ENCODE measurements around the gene OTOS.

The OTOS gene

GRCh38 chr2:240149943-240150784, 9.7 kb upstream of the OTOS start:
- DNase-seq: no peak

- DNase-seq: no peak
Measured at GRCh38 chr2:240147911-240148587, 7.6 kb upstream of the OTOS start.

- DNase-seq: no peak
Measured at GRCh38 chr2:240147382-240147781, 6.9 kb upstream of the OTOS start.

DNA sequence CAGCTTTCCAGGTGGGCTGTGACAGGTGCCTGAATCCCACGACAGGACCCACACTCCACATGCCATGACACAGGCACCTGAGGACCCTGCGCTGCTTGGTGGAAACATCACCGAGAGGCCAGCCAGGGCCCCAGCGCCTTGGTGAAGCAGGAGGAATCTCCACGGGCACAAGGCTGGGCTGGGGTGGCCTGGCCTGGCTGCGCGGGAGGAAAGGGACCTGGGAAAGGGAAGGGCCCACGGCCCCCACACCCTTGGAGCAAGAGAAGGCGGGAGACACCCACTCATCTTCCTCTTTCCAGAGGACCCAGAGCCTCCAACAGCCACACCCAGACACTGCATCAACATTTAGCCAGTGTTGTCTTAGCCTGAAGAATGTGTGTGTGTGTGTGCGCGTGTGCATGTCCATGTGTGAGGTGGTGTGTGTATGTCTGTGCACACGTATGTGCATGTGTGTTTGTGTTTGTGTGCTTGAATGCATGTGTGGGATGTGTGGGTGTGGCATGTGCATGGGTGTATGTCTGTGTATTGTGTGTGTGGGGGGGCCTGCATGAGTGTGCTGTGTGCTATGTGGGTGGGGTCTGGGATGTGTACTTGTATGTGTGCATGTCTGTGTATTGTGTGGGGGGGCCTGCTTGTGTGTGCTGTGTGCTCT, 6.3 kb upstream of the OTOS start:
- DNase-seq: no peak

GRCh38 chr2:240146141-240146561, 5.7 kb upstream of the OTOS start:
- DNase-seq: no peak

- no peak for DNase-seq
Measured at GRCh38 chr2:240145461-240145860, 5.0 kb upstream of the OTOS start.

GRCh38 chr2:240144649-240145261, 4.3 kb upstream of the OTOS start:
- DNase-seq: no peak

- DNase-seq: no peak
Measured at GRCh38 chr2:240143801-240144648, 3.6 kb upstream of the OTOS start.

DNA sequence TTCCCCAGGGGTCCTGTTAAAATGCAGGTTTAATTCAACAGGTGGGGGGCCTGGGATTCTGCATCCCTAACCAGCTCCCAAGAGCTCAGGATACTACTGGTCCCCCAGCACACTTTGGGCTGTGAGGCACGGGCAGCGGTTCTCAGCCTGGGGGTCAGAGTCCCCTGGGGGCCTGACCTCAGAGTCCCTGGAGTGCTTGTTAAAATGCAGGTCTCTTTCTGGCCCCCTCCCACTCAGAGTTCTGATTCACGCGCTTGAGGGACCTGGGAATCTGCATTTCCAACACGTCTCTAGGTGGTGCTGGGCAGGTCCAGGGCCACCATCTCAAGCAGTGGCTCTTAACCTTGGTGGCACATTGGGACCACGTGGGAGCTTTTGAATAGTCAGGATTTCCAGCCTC, 2.8 kb upstream of the OTOS start:
- DNase-seq: no peak

- DNase-seq: no peak
Measured at GRCh38 chr2:240142859-240143258, 2.4 kb upstream of the OTOS start.

DNA sequence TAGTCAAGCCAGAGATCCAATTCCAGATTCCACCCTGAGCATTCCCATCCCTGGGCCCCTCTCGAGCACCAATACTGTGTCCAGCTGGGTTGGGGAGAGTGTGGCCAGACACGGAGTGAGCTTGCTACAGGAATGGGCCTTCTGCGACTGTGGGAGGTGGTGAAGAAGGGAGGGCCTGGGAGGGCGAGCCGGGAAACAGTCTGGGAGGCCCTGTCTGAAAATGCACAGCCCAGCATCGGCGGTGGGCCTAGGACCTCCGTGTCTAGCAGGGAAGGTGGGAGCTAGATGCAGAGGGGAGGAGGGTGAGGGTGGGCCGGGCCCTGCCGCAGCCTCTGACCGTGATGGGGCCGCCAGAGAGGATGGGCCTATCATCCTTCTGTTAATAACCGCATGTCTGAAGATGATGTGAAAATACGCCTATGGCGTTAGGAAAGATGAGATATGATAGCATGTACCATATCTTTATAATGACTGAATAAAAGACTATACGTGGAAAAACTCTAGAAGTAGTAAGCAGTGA, 1.9 kb upstream of the OTOS start:
- DNase-seq: no peak

DNA sequence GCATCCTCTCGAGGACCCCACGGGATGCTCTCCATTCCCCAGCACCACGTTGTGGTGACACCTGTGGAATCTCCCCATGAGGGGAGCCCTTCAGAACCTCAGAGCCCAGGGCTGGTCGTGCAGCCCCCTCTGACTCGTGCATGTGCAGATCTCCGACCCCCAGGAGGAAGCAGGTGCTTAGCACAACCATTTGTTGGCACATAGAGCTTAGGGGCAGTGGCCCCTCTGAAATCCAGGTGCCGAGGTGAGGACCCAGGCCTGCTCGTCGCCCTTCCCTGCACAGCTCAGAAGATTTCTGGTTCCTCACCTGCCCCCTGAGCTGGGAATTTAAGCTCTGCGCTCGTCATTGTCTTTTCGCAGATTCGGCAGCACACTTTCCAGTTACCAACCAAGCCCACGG, 1.3 kb upstream of the OTOS start:
- no peak for DNase-seq

GRCh38 chr2:240140920-240141319, 462 bp upstream of the OTOS start:
- DNase-seq: no peak

GRCh38 chr2:240139666-240140393, 628 bp downstream of the OTOS start:
- DNase-seq: no peak

GRCh38 chr2:240139011-240139441, 1.4 kb downstream of the OTOS start:
- DNase-seq: no peak

GRCh38 chr2:240138254-240138984, 2.0 kb downstream of the OTOS start:
- DNase-seq: no peak

GRCh38 chr2:240137596-240138253, 2.7 kb downstream of the OTOS start:
- no peak for DNase-seq

- DNase-seq: no peak
Measured at GRCh38 chr2:240136671-240137292, 3.7 kb downstream of the OTOS start.

GRCh38 chr2:240136013-240136670, 4.3 kb downstream of the OTOS start, which contains the start of gene COPS9:
Gene COPS9, minus strand, starts transcription at chr2:240136305. Its CDS starts 21 bp downstream, at chr2:240136284.
- DNase-seq: peak; percentile 25
